ENCODE results near the gene GDF10. TPM values are rescaled to one million over a fixed set of nuclear protein-coding genes. Genes with fewer than 3 reads are reported as not detected.

GDF10 gene
- total and polyA plus RNA-seq, 2 of the 13 experiments (the other 11 are each of a cell fraction or from before 2014, with no cell fraction given): 0.03 TPM; not detected in 1

- TF ChIP-seq ARID5B (CRISPR knock-in tag; IDR thresholded peaks at IDR 0.05): peak; percentile 17; the same call in 1 of the 2 replicates
- peak; percentile 92 for TF ChIP-seq BHLHE40 (IDR thresholded peaks at IDR 0.05; ENCODE audit: low read length)
- no peak for TF ChIP-seq GABPA (IDR thresholded peaks at IDR 0.05; ENCODE audit: low read depth, low read length)
- peak; percentile 39; the same call in 1 of the 2 replicates for TF ChIP-seq GABPA (CRISPR knock-in tag; IDR thresholded peaks at IDR 0.05; ENCODE audit: low read depth)
- peak; percentile 59; the same call in 1 of the 2 replicates for TF ChIP-seq ZBTB10 (CRISPR knock-in tag; IDR thresholded peaks at IDR 0.05; ENCODE audit: borderline replicate concordance)
- 0 out of 4 replicates have a peak, but pooled peaks of 1 of the 2 experiments have one; percentile 32 for TF ChIP-seq NR2F1 (CRISPR knock-in tag; IDR thresholded peaks at IDR 0.05)
- TF ChIP-seq FOSL2 (CRISPR knock-in tag; IDR thresholded peaks at IDR 0.05): peak; percentile 77
- TF ChIP-seq SOX5 (CRISPR knock-in tag; IDR thresholded peaks at IDR 0.05; ENCODE audit: borderline replicate concordance): peak; percentile 78
- no peak for TF ChIP-seq NFIC (IDR thresholded peaks at IDR 0.05; ENCODE audit: low read length)
These were observed 35.2 kb upstream of the GDF10 start (continued) for GRCh38 chr10:47264797-47265281.

Data from HepG2 (cell line).